ENCODE results near the gene HIPK3.
A peak's percentile ranks its signal among the peaks of the same experiment; 100 is the strongest.
"Not testable (repeated sequence)": the region's sequence is repeated elsewhere in the genome, so short reads cannot be mapped to it uniquely, and the experiment has no call there.

HIPK3 gene

DNA sequence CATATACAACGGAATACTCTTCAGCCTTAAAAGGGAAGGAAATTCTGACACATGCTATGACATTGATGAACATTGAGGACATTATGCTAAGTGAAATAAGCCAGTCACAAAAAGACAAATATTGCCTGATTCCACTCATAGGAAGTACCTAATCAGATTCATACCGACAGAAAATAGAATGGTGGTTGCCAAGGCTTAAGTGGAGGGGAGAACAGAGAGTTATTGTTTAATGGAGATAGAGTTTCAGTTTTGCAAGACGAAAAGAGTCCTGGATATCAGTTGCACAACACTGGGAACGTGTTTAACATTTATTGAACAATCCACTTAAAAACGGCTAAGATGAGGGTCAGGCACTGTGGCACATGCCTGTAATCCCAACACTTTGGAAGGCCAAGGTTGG is 45.6 kb upstream of the HIPK3 start:
- no peak overlapping the region for H2AK5ac ChIP-seq (ENCODE audit: low read length)
- no peak overlapping the region for H3K23ac ChIP-seq (ENCODE audit: low read length)
- no peak overlapping the region for H3K4ac ChIP-seq (ENCODE audit: low read depth, low read length)
- no peaks in the 10 kb centered on the region for H3K79me1 ChIP-seq (ENCODE audit: low read length)
- no peak overlapping the region for H2BK120ac ChIP-seq (ENCODE audit: insufficient read depth, low read length, poor library complexity)
- H3K27me3 ChIP-seq (ENCODE audit: insufficient read depth, low read length) = no peaks in the 10 kb centered on the region
- no peak overlapping the region for H2BK12ac ChIP-seq (ENCODE audit: low read length)
- no CpG with 5 or more reads among the region's 5 CpGs for WGBS (ENCODE audit: extremely low coverage, insufficient coverage, insufficient read length)
- H3K9me3 ChIP-seq (ENCODE audit: insufficient read depth, low read depth, low read length) = peaks cover 2% of the 10 kb centered on the region
- H3K27ac ChIP-seq (ENCODE audit: low read depth, low read length) = no peak overlapping the region
- no peak overlapping the region for H2BK5ac ChIP-seq (ENCODE audit: low read depth, low read length, poor library complexity)
- no peaks in the 10 kb centered on the region for H3K4me1 ChIP-seq (ENCODE audit: control insufficient read depth in 1 of 2, insufficient read depth in 2 of 2, low read length in 2 of 2)
- no peak overlapping the region for H3K4me3 ChIP-seq (ENCODE audit: low read depth, low read length)
- H3K14ac ChIP-seq (ENCODE audit: low read length) = no peak overlapping the region
- no peak overlapping the region for H3K4me2 ChIP-seq (ENCODE audit: low read length)
- H4K8ac ChIP-seq (ENCODE audit: low read depth, low read length) = no peak overlapping the region
- no peaks in the 10 kb centered on the region for H3K36me3 ChIP-seq (ENCODE audit: control insufficient read depth in 1 of 2, insufficient read depth in 2 of 2, low read length in 2 of 2)
- no peak overlapping the region for H4K91ac ChIP-seq (ENCODE audit: low read depth, low read length)
- no peak overlapping the region for H3K18ac ChIP-seq (ENCODE audit: low read length)
- DNase-seq = peak in 1 of 2 donors; percentile 41
- no peak overlapping the region for H4K12ac ChIP-seq (ENCODE audit: low read depth, low read length)
- H2AFZ ChIP-seq (ENCODE audit: insufficient read depth, low read length, poor library complexity) = no peak overlapping the region
- no peak overlapping the region for H3K9ac ChIP-seq (ENCODE audit: low read length)
- H3K79me2 ChIP-seq (ENCODE audit: control insufficient read depth, insufficient read depth, low read length, poor library complexity) = no peaks in the 10 kb centered on the region

DNA sequence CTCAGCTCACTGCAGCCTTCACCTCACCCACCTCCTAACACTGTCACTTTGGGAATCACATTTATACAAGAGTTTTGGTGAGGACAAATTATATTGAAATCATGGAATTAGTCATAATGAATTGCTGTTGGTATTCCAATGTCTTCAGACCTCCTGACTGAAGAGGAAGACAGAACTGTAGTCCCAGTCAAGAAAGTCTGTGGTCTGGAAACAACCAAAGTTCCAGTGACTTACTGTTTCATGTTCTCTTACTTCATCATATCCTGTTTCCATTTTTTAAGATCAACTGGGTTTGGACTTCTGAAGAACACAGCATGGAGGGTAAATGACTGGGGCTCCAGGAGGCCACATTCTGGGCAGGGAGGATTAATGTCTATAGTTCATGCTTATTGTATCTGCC is 43.0 kb upstream of the HIPK3 start:
- H3K4me1 ChIP-seq (ENCODE audit: control insufficient read depth in 1 of 2, insufficient read depth in 2 of 2, low read length in 2 of 2) = no peaks in the 10 kb centered on the region
- no peak overlapping the region for H2BK120ac ChIP-seq (ENCODE audit: insufficient read depth, low read length, poor library complexity)
- no peak overlapping the region for H3K4ac ChIP-seq (ENCODE audit: low read depth, low read length)
- H3K14ac ChIP-seq (ENCODE audit: low read length) = no peak overlapping the region
- H2AK5ac ChIP-seq (ENCODE audit: low read length) = no peak overlapping the region
- no peak overlapping the region for H4K8ac ChIP-seq (ENCODE audit: low read depth, low read length)
- H3K79me1 ChIP-seq (ENCODE audit: low read length) = no peaks in the 10 kb centered on the region
- no peak overlapping the region for H3K9ac ChIP-seq (ENCODE audit: low read length)
- no peak overlapping the region for H4K91ac ChIP-seq (ENCODE audit: low read depth, low read length)
- no peaks in the 10 kb centered on the region for H3K36me3 ChIP-seq (ENCODE audit: control insufficient read depth in 1 of 2, insufficient read depth in 2 of 2, low read length in 2 of 2)
- H3K27ac ChIP-seq (ENCODE audit: low read depth, low read length) = no peak overlapping the region
- peaks cover 2% of the 10 kb centered on the region for H3K9me3 ChIP-seq (ENCODE audit: insufficient read depth, low read depth, low read length)
- H2BK5ac ChIP-seq (ENCODE audit: low read depth, low read length, poor library complexity) = no peak overlapping the region
- no peaks in the 10 kb centered on the region for H3K79me2 ChIP-seq (ENCODE audit: control insufficient read depth, insufficient read depth, low read length, poor library complexity)
- H3K4me2 ChIP-seq (ENCODE audit: low read length) = no peak overlapping the region
- no peak overlapping the region for H3K18ac ChIP-seq (ENCODE audit: low read length)
- H3K4me3 ChIP-seq (ENCODE audit: low read depth, low read length) = no peak overlapping the region
- H2BK12ac ChIP-seq (ENCODE audit: low read length) = no peak overlapping the region
- no peaks in the 10 kb centered on the region for H3K27me3 ChIP-seq (ENCODE audit: insufficient read depth, low read length)
- DNase-seq = peak in 1 of 2 donors; percentile 24
- no peak overlapping the region for H3K23ac ChIP-seq (ENCODE audit: low read length)
- H2AFZ ChIP-seq (ENCODE audit: insufficient read depth, low read length, poor library complexity) = no peak overlapping the region
- H4K12ac ChIP-seq (ENCODE audit: low read depth, low read length) = no peak overlapping the region

DNA sequence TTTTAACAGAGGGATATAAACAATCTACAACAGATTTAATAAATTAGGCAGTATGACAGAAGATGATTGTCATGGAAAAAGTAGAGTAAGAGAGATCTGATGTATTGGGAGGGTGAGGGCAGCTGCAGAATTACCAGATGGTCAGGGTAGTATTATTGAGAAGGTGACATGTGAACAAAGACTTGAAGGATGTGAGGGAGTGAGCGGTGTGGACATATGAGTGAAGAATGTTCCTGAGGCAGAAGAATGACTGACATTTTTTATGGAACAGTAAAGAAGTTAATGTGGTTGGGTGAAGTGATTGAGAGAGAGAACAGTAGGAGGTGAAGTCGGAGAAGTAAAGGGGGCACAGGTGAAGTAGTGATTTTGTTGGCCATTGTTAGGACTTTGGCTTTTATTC is 42.4 kb upstream of the HIPK3 start:
- no peak overlapping the region for H3K4ac ChIP-seq (ENCODE audit: low read depth, low read length)
- H3K14ac ChIP-seq (ENCODE audit: low read length) = no peak overlapping the region
- no peaks in the 10 kb centered on the region for H3K36me3 ChIP-seq (ENCODE audit: control insufficient read depth in 1 of 2, insufficient read depth in 2 of 2, low read length in 2 of 2)
- H4K91ac ChIP-seq (ENCODE audit: low read depth, low read length) = no peak overlapping the region
- no peaks in the 10 kb centered on the region for H3K27me3 ChIP-seq (ENCODE audit: insufficient read depth, low read length)
- H3K18ac ChIP-seq (ENCODE audit: low read length) = no peak overlapping the region
- no peak for DNase-seq
- no peak overlapping the region for H4K12ac ChIP-seq (ENCODE audit: low read depth, low read length)
- no peak overlapping the region for H3K9ac ChIP-seq (ENCODE audit: low read length)
- no peaks in the 10 kb centered on the region for H3K79me1 ChIP-seq (ENCODE audit: low read length)
- 0% methylated on average over 1 of the region's 2 CpGs for whole genome bisulfite sequencing (ENCODE audit: extremely low coverage, insufficient coverage, insufficient read length)
- H4K8ac ChIP-seq (ENCODE audit: low read depth, low read length) = no peak overlapping the region
- H3K27ac ChIP-seq (ENCODE audit: low read depth, low read length) = no peak overlapping the region
- H2AK5ac ChIP-seq (ENCODE audit: low read length) = no peak overlapping the region
- H2AFZ ChIP-seq (ENCODE audit: insufficient read depth, low read length, poor library complexity) = no peak overlapping the region
- no peak overlapping the region for H3K4me3 ChIP-seq (ENCODE audit: low read depth, low read length)
- H3K9me3 ChIP-seq (ENCODE audit: insufficient read depth, low read depth, low read length) = peaks cover 2% of the 10 kb centered on the region
- no peaks in the 10 kb centered on the region for H3K79me2 ChIP-seq (ENCODE audit: control insufficient read depth, insufficient read depth, low read length, poor library complexity)
- H3K4me1 ChIP-seq (ENCODE audit: control insufficient read depth in 1 of 2, insufficient read depth in 2 of 2, low read length in 2 of 2) = no peaks in the 10 kb centered on the region
- no peak overlapping the region for H3K23ac ChIP-seq (ENCODE audit: low read length)
- H2BK5ac ChIP-seq (ENCODE audit: low read depth, low read length, poor library complexity) = no peak overlapping the region
- H3K4me2 ChIP-seq (ENCODE audit: low read length) = no peak overlapping the region
- no peak overlapping the region for H2BK12ac ChIP-seq (ENCODE audit: low read length)
- H2BK120ac ChIP-seq (ENCODE audit: insufficient read depth, low read length, poor library complexity) = no peak overlapping the region

DNA sequence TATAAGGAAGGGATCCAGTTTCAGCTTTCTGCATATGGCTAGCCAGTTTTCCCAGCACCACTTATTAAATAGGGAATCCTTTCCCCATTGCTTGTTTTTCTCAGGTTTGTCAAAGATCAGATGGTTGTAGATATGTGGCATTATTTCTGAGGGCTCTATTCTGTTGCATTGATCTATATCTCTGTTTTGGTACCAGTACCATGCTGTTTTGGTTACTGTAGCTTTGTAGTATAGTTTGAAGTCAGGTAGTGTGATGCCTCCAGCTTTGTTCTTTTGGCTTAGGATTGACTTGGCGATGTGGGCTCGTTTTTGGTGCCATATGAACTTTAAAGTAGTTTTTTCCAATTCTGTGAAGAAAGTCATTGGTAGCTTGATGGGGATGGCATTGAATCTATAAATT is 40.5 kb upstream of the HIPK3 start:
- not testable (repeated sequence) for H3K23ac ChIP-seq (ENCODE audit: low read length); H3K4me3 ChIP-seq (ENCODE audit: low read depth, low read length); H3K36me3 ChIP-seq (ENCODE audit: control insufficient read depth in 1 of 2, insufficient read depth in 2 of 2, low read length in 2 of 2); H2BK12ac ChIP-seq (ENCODE audit: low read length); H3K4me1 ChIP-seq (ENCODE audit: control insufficient read depth in 1 of 2, insufficient read depth in 2 of 2, low read length in 2 of 2); H3K79me1 ChIP-seq (ENCODE audit: low read length); H3K9me3 ChIP-seq (ENCODE audit: insufficient read depth, low read depth, low read length); H3K4ac ChIP-seq (ENCODE audit: low read depth, low read length); H2BK5ac ChIP-seq (ENCODE audit: low read depth, low read length, poor library complexity); H2BK120ac ChIP-seq (ENCODE audit: insufficient read depth, low read length, poor library complexity); H3K27ac ChIP-seq (ENCODE audit: low read depth, low read length); H3K18ac ChIP-seq (ENCODE audit: low read length); H4K8ac ChIP-seq (ENCODE audit: low read depth, low read length); H3K9ac ChIP-seq (ENCODE audit: low read length); H3K79me2 ChIP-seq (ENCODE audit: control insufficient read depth, insufficient read depth, low read length, poor library complexity); H3K27me3 ChIP-seq (ENCODE audit: insufficient read depth, low read length); H4K12ac ChIP-seq (ENCODE audit: low read depth, low read length); H3K4me2 ChIP-seq (ENCODE audit: low read length); DNase-seq; H3K14ac ChIP-seq (ENCODE audit: low read length); H2AFZ ChIP-seq (ENCODE audit: insufficient read depth, low read length, poor library complexity); H4K91ac ChIP-seq (ENCODE audit: low read depth, low read length); H2AK5ac ChIP-seq (ENCODE audit: low read length)
- WGBS (ENCODE audit: extremely low coverage, insufficient coverage, insufficient read length) = no CpG with 5 or more reads among the region's 2 CpGs
